ENCODE data around the gene CEP135. TPM values are rescaled to one million over a fixed set of nuclear protein-coding genes. Genes with fewer than 3 reads are reported as not detected.

The CEP135 gene
- total RNA-seq, 2 donors from 2014 or later: 5.3 to 12.2 TPM

DNA sequence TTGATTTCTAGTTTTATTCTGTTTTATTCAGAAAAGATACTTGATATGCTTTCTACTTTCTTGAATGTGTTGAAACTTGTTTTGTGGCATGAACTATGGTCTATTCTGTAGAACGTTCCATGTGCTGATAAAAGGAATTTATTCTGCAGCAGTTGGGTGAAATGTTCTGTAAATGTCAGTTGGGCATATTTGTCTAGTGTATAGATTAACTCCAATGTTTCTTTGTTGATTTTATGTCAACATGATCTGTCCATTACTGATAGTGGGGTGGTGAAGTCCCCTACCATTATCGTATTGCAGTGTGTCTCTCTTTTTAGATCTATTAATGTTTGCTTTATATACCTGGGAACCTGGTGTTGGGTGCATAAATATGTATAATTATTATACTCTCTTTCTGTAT lies 55.5 kb downstream of the CEP135 start:
- Histone ChIP-seq H3K4me3 (no peak overlapping the region), H3K27me3 (replicated peaks; ENCODE audit: insufficient read depth) (no peaks in the 10 kb centered on the region), H3K27ac (no peak overlapping the region), H3K9me3 (no peaks in the 10 kb centered on the region), H3K4me1 (ENCODE audit: control insufficient read depth in 1 of 2, low read depth in 2 of 2) (no peaks in the 10 kb centered on the region), H3K36me3 (peaks cover 28% of the 10 kb centered on the region)
- ATAC-seq (ENCODE audit: insufficient number of reproducible peaks, low FRiP score, low read depth) (no peak), DNase-seq (ENCODE audit: low spot score) (no peak)
- TF ChIP-seq, protein P1, sequence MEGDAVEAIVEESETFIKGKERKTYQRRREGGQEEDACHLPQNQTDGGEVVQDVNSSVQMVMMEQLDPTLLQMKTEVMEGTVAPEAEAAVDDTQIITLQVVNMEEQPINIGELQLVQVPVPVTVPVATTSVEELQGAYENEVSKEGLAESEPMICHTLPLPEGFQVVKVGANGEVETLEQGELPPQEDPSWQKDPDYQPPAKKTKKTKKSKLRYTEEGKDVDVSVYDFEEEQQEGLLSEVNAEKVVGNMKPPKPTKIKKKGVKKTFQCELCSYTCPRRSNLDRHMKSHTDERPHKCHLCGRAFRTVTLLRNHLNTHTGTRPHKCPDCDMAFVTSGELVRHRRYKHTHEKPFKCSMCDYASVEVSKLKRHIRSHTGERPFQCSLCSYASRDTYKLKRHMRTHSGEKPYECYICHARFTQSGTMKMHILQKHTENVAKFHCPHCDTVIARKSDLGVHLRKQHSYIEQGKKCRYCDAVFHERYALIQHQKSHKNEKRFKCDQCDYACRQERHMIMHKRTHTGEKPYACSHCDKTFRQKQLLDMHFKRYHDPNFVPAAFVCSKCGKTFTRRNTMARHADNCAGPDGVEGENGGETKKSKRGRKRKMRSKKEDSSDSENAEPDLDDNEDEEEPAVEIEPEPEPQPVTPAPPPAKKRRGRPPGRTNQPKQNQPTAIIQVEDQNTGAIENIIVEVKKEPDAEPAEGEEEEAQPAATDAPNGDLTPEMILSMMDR (IDR thresholded peaks at IDR 0.05): no peak

DNA sequence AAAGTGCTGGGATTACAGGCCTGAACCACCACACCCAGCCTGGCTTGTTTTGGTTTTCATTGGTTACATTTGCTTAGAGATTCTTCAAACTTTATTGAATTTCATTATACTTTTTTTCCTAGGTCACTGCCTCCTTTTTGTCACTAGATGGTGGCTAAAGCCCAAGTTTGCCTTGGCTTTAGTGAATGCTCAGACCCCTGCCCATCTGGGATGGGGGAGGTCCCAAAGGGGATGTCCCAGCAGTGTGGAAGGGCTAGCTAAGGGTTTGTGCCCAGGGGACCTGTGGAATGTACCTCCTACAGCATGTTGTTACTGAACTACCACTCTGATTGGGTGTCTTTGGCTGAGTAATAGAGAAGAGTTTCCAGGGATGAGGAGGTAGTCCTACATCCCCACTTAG lies 58.4 kb downstream of the CEP135 start:
- ATAC-seq (ENCODE audit: insufficient number of reproducible peaks, low FRiP score, low read depth): no peak
- Histone ChIP-seq H3K4me1 (ENCODE audit: control insufficient read depth in 1 of 2, low read depth in 2 of 2) (no peaks in the 10 kb centered on the region), H3K4me3 (no peak overlapping the region), H3K36me3 (peaks cover 22% of the 10 kb centered on the region), H3K27me3 (replicated peaks; ENCODE audit: insufficient read depth) (no peaks in the 10 kb centered on the region), H3K27ac (no peak overlapping the region), H3K9me3 (no peaks in the 10 kb centered on the region)
- DNase-seq (ENCODE audit: low spot score): no peak
- TF ChIP-seq, protein P1 (IDR thresholded peaks at IDR 0.05): no peak

DNA sequence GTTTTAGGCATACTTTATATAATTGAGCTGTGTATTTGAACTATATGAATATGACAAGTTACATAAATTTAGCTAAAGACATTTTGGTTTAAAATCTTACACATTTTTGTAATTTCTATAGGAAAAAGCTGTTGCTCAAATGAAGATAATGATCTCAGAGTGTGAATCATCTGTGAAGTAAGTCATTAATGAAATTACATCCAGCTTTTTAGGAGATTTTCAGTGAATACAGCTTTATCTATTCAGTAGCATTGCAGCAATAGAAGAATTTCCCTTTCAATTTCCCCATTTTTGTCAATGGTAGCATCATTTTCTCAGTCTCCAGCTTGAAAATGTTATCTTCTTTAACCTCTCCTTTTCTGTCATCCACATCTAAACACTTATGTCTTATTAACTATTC lies 59.5 kb downstream of the CEP135 start:
- TF ChIP-seq, protein P1 (IDR thresholded peaks at IDR 0.05): no peak
- ATAC-seq (ENCODE audit: insufficient number of reproducible peaks, low FRiP score, low read depth) (no peak), DNase-seq (ENCODE audit: low spot score) (no peak)
- Histone ChIP-seq H3K9me3 (no peaks in the 10 kb centered on the region), H3K4me1 (ENCODE audit: control insufficient read depth in 1 of 2, low read depth in 2 of 2) (no peaks in the 10 kb centered on the region), H3K36me3 (peaks cover 21% of the 10 kb centered on the region), H3K27ac (no peak overlapping the region), H3K27me3 (replicated peaks; ENCODE audit: insufficient read depth) (no peaks in the 10 kb centered on the region), H3K4me3 (no peak overlapping the region)

DNA sequence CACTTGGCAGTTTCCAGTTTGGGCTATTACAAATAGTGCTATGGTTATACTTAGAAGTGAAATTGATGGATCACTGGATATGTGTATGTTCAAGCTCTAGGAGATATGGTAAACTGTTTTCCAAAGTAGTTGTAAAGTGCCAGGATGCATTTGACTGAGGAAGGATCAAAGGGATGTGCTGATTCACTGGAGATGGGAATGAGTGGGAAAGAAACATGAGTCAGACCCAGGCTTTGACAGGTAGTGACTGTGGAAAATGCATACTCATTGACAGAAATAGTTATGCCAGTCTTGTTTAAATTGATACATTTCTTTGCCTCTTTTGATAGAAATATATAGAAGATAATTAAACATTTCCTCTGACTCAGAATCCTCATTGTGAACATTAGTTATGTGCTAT lies 77.9 kb downstream of the CEP135 start:
- Histone ChIP-seq H3K9me3 (no peaks in the 10 kb centered on the region), H3K4me1 (ENCODE audit: control insufficient read depth in 1 of 2, low read depth in 2 of 2) (no peaks in the 10 kb centered on the region), H3K27ac (no peak overlapping the region), H3K27me3 (replicated peaks; ENCODE audit: insufficient read depth) (no peaks in the 10 kb centered on the region), H3K4me3 (no peak overlapping the region), H3K36me3 (peaks cover 6% of the 10 kb centered on the region)
- ATAC-seq (ENCODE audit: insufficient number of reproducible peaks, low FRiP score, low read depth): no peak
- TF ChIP-seq, protein P1 (IDR thresholded peaks at IDR 0.05): no peak
- no peak for DNase-seq (ENCODE audit: low spot score)

DNA sequence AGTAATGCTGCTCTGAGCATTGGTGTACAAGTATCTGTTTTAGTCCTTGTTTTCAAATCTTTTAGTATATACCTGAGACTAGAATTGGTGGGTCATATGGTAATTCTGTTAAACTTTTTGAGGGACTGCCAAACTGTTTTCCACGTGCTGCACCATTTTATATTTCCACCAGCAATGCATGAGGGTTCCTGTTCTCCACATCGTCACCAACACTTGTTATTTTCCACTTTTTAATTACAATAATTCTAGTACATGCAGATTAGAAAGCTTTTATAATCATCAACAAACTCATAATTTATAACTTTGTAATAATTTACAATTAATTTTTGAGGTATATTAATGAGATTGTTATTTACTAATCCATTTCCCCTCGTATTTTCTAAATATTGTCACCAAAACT lies 79.4 kb downstream of the CEP135 start:
- H3K27ac ChIP-seq: no peak overlapping the region
- H3K36me3 ChIP-seq: peaks cover 6% of the 10 kb centered on the region
- no peaks in the 10 kb centered on the region for H3K4me1 ChIP-seq (ENCODE audit: control insufficient read depth in 1 of 2, low read depth in 2 of 2)
- no peaks in the 10 kb centered on the region for H3K27me3 ChIP-seq (replicated peaks; ENCODE audit: insufficient read depth)
- H3K9me3 ChIP-seq: no peaks in the 10 kb centered on the region
- ATAC-seq (ENCODE audit: insufficient number of reproducible peaks, low FRiP score, low read depth) (no peak), DNase-seq (ENCODE audit: low spot score) (no peak)
- H3K4me3 ChIP-seq: no peak overlapping the region
- TF ChIP-seq, protein P1 (IDR thresholded peaks at IDR 0.05): no peak
